ENCODE measurements around the gene RARB.

RARB gene

DNA sequence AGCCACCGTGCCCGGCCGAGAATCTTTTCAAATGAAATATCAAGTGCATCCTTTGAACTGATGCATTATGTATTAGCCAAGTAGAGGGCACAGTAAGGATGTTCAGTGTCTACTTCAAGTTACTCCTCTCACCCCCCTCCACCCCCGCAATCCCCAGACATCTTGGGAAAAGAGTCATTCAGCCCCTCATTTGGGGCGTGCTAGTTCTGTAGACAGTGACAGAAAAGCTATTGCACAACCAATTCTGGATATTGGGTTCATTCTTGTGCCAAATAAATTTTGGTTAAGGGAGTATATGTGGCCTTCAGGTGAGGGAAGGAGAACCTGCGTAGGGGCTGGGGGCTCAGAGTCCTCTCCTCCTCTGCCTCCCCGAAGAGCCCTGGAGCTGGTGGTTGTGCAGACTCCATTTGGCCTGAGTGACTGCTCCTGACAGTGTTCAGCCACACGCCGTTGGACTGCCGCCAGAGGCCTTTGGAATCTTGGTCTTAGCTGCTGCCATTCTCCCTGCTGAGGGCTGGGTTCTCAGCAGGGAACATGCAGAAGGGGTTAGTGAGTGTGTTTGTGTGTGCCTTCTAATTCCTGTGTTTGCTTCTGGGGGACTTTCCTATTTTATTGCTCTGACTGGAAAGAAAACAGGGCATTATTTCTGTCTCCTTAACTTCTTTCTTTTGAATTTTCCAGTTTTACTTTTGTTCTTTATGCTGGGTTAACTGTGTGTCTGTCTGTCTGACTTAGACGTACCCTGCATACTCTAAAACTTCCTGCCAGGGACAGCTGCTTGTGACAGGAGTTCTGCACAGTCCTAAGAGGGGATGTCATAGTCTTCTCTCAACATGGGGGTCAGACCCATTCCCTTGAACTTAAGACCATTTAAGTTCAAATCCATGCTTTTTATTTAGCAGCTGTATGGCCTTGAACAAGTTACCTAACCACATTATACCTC, 21.0 kb downstream of the RARB start:
- DNase-seq, result no peak

DNA sequence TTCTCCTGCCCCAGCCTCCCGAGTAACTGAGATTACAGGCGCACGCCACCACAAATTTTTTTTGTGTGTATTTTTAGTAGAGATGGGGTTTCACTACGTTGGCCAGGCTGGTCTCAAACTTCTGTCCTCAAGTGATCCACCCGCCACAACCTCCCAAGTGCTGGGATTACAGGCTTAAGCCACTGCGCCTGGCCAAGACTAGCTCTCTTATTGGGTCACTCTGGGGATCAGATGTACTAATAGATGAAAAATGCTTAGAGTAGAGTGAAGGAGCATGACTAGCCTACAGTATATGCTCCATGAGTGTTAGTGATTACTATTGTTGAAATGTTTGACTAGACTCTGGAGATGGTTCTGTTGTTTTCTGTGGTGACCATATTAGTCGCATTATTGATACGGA, 21.8 kb downstream of the RARB start:
- no peak for DNase-seq

DNA sequence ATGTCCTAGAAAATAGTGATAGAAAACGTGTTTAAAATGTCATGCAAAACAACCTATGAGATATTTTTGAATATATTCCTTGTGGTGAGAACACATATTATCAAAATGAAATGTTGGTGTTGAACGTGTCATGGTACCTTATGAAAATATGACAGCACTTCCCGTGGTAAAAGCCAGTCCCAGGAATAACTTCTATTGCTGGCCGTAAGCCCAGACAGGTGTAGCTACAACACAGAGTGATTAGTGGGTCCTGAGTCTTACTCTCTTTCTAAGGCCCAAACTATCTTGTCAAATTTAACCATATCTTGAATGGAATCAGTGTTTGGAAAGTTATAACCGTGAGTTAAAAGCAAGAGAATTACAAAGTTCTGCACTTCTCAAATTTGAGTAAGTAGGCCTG, 24.1 kb downstream of the RARB start:
- DNase-seq, result no peak

DNA sequence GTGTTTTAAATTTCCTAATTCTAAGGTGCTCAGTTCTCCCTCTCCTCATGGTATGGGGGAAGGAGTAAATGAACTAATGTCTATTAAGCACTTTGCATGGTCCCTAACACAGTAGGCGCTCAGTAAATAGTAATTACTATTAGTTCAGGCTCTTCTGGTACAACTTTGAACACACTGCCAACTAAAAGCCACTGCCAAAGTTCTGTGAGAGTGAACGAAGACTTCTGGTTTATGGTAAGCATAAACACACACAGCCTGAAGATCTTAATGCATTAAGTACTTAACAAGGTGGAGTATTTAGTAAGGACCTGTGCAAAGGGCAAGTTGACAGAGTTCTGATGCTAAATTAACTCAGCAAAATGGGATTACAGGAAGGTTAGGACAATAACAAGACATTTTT, 24.7 kb downstream of the RARB start:
- DNase-seq, result no peak

GRCh38 chr3:25453619-25454004, 25.5 kb downstream of the RARB start:
- no peak for DNase-seq

GRCh38 chr3:25454005-25454927, 26.2 kb downstream of the RARB start:
- no peak for DNase-seq

- no peak for DNase-seq
Observed at GRCh38 chr3:25455441-25456132, 27.5 kb downstream of the RARB start.

DNA sequence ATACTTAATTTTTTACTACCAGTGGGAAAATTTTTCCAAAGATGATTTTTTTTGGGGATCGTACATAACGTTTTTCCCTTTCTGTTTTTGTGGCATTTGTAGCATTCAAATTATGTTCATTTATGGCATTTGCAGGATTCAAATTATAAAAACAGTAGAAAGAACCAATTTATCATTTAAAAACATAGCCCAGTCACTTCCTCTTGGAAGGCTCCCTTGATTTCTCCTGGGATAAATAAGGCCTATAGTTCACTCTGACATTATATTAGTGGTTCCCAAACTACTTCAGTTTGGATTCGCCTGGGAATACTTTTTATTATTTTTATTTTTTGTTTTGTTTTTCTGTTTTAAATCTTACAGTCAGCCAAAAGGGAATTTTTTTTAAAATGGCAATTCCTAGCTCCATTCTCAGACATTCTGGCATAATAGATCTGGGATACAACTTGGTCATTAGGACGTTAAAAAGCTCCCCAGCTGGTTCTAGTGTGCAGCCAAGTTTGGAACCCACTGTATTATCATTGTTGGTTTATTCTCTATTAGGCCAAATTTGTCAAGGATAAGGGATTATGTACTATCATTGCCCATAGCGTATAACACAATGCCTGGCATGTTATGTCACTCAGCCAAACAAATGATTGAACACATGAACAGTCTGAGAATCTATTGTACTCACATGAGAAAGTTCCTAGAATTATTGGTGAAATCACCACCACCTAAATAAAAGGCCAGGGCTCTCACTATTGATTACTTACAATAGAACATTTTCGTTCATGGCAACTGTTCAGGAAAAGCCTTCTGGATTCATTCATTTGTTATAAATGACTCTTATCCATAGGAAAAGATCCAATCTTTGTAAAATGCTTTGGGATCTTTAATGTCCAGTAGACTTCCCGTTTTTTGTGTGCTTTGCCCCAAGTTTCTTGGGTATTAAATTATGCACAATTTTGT, 28.9 kb downstream of the RARB start:
- no peak for DNase-seq

DNA sequence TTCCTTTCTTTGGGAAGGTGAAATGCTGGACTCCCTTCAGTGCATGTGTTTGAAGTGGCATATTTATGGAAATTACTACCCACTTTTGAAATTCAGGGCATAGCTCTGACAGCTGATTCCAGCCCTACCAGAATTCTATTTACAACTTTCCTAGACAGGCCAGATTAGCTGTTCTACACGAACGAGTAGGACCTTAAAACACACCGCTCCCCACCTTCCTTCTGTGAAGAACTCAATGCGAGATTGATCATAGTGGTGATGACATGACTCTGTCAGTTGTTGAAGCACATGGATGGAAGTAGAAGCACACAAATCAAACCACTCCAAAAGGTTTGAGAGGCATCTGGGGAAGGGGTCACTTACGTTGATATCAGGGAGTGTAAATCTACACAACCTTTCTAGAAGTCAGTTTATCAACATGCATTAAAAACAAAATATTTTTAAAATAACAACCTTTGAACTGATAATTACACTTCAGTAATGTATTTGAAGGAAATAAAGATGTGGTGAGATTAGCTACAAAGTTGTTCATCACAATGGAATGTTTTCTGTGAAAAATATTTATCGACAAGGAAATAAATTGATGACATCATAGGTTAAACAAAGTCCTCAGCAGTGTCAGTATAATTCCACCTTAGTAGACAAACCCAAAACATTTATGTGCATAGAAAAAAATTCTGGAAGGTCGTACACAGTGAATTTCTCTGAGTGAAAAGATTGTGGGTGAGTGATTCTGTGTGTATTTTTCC, 29.8 kb downstream of the RARB start:
- DNase-seq, result no peak

DNA sequence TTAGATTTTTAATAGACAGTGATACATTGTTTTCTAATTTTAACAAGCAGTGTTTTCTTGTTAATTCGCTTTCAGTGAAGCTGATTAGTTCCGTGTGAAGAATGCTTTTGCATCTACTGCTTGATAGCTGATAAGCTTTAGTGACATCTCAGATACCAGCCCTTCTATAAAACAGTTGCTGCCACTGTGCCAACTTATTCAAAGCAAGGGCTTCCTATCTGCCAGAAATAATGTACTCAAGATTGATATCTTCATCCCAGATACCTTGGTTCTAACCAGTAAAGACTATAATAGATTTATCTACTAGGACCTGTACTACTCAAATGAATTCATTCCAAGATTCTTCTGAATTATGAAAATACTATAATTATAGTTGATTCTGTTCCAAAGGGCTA, 30.4 kb downstream of the RARB start:
- no peak for DNase-seq

DNA sequence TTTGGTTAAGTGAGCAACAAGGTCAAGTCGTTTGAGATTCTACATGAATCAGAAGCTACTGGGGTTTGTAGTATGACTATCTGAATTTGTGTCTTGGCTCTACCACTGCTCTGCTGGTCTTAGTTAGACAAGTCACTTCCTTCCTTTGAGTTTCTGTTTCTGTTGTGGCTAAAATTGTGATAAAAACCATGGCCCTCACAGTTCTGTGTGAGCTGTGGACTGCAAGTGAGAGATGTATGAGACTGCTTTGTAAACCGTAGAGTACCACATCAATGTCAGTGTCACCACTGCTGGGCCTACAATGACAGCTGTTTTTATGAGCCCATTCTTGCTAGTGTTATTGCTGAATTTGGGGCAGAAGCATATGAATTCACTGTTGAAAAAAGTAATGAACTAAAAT, 32.7 kb downstream of the RARB start:
- DNase-seq, result no peak

- DNase-seq, result no peak
Observed at GRCh38 chr3:25461946-25462345, 33.9 kb downstream of the RARB start.

- no peak for DNase-seq
Observed at GRCh38 chr3:25462495-25462894, 34.4 kb downstream of the RARB start.

GRCh38 chr3:25463836-25464418, 35.9 kb downstream of the RARB start:
- no peak for DNase-seq

DNA sequence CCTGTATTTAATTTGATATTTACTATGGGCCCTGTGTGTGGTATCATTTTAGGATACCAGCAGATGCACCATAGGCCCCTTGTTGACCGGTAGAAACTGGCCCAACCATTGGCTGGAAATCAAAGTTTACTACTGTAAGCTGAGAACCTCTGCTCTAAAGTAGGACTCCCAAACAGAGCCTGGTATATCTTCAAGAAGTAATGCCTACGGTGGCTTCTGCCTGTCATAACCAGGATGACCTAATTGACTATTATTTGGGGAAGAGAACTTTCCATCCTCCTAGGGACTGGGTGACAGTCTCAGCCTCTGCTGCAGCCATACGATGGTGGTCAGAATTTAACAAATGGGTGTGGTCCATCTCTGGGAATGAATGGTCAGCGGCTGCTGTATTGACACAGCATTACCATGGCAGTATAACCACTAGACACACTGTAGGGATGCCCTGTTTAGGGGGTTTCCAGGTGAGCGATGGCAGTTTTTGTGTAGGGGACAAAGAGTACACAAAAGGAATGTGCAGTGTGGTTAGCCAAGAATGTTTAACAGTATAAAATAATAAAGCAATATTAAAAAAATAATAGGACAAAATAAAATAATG, 37.3 kb downstream of the RARB start:
- DNase-seq, result no peak

GRCh38 chr3:25468866-25469319, 40.8 kb downstream of the RARB start:
- DNase-seq, result no peak

DNA sequence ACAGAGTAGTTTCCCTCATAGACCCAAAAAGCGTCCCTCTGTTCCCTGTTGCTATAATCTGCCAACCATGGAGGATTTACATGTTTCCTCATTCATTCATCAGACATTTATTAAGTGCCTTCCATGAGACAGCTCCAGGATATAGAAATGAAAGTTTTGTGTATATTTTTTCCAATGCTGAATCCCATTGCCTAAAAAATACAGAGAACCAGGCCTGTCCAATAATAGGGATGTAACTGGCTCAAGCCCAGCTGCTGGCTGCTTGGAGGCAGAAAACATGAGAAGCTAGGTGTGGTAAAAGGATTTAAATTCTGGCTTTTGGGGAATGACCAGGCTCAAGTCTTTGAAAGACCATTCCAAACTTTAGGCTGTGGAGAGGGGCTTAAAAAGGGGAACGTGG, 41.5 kb downstream of the RARB start:
- no peak for DNase-seq

GRCh38 chr3:25471081-25471768, 43.2 kb downstream of the RARB start:
- no peak for DNase-seq

DNA sequence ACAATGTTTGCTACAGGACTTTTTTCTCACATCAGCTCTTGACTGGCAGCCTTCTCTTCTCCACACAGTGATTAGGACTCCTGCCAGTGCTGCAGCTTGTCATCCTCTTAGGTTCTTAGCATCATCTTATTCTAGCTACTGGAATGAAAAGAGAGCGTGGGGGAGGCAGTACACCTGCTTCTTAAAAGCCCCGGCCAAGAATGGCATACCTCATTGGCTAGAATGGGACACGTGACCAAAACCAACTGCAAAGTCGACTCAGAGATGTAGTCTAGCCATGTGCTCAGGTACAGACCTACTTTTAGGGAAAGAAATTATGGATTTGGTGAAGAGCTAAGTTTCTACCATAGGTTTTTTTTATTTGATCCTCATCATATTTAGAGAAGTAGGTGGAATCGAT, 44.1 kb downstream of the RARB start:
- no peak for DNase-seq

- no peak for DNase-seq
Observed at GRCh38 chr3:25472731-25473130, 44.7 kb downstream of the RARB start.
